ENCODE measurements around the gene CIRBP.
"Not testable (repeated sequence)": the region's sequence is repeated elsewhere in the genome, so short reads cannot be mapped to it uniquely, and the experiment has no call there.

Gene CIRBP

GRCh38 chr19:1300744-1301490 is 31.8 kb downstream of the CIRBP start:
- no peak for DNase-seq (ENCODE audit: extremely low spot score)
- ChIA-PET CTCF (no interaction called here), POLR2A (no interaction called here)
- no peak for TF ChIP-seq FOXA1 (IDR thresholded peaks at IDR 0.05)
- TF ChIP-seq ELF4 (IDR thresholded peaks at IDR 0.05): no peak
- no peak for TF ChIP-seq HDGF (IDR thresholded peaks at IDR 0.05; ENCODE audit: borderline replicate concordance)
- no peak for TF ChIP-seq FOXK2 (IDR thresholded peaks at IDR 0.05)
- TF ChIP-seq SP1 (IDR thresholded peaks at IDR 0.05): no peak
- no peak for TF ChIP-seq LEF1 (IDR thresholded peaks at IDR 0.05; ENCODE audit: borderline replicate concordance)
- no peak for TF ChIP-seq ARNT (IDR thresholded peaks at IDR 0.05)
- TF ChIP-seq TARDBP (IDR thresholded peaks at IDR 0.05): no peak
- TF ChIP-seq FOXM1 (IDR thresholded peaks at IDR 0.05; ENCODE audit: borderline replicate concordance): no peak
- TF ChIP-seq PKNOX1 (IDR thresholded peaks at IDR 0.05): no peak
- TF ChIP-seq BHLHE40 (IDR thresholded peaks at IDR 0.05; ENCODE audit: borderline replicate concordance): no peak
- TF ChIP-seq NFRKB (IDR thresholded peaks at IDR 0.05): no peak
- TF ChIP-seq L3MBTL2 (conservative IDR thresholded peaks at IDR 0.05): no peak
- TF ChIP-seq CTBP1 (IDR thresholded peaks at IDR 0.05; ENCODE audit: borderline replicate concordance): no peak

- ChIA-PET CTCF (no interaction called here), POLR2A (interaction anchor here (1.9 kb wide), 1 partner anchor 34 kb away, joined by 5 read pairs; the partner anchor contains the start of gene CIRBP)
- TF ChIP-seq FOXK2 (IDR thresholded peaks at IDR 0.05): no peak
- no peak for TF ChIP-seq TARDBP (IDR thresholded peaks at IDR 0.05)
- no peak for TF ChIP-seq CTBP1 (IDR thresholded peaks at IDR 0.05; ENCODE audit: borderline replicate concordance)
- no peak for TF ChIP-seq HDGF (IDR thresholded peaks at IDR 0.05; ENCODE audit: borderline replicate concordance)
- no peak for TF ChIP-seq PKNOX1 (IDR thresholded peaks at IDR 0.05)
- TF ChIP-seq ELF4 (IDR thresholded peaks at IDR 0.05): no peak
- TF ChIP-seq ZNF384 (IDR thresholded peaks at IDR 0.05): no peak
- TF ChIP-seq LEF1 (IDR thresholded peaks at IDR 0.05; ENCODE audit: borderline replicate concordance): no peak
- TF ChIP-seq FOXM1 (IDR thresholded peaks at IDR 0.05; ENCODE audit: borderline replicate concordance): no peak
- TF ChIP-seq BHLHE40 (IDR thresholded peaks at IDR 0.05; ENCODE audit: borderline replicate concordance): no peak
- no peak for TF ChIP-seq SUZ12 (IDR thresholded peaks at IDR 0.05)
- TF ChIP-seq ARNT (IDR thresholded peaks at IDR 0.05): no peak
- no peak for TF ChIP-seq FOXA1 (IDR thresholded peaks at IDR 0.05)
- TF ChIP-seq L3MBTL2 (conservative IDR thresholded peaks at IDR 0.05): no peak
- no peak for TF ChIP-seq SP1 (IDR thresholded peaks at IDR 0.05)
- no peak for TF ChIP-seq NFRKB (IDR thresholded peaks at IDR 0.05)
- no peak for DNase-seq (ENCODE audit: extremely low spot score)
Observed at GRCh38 chr19:1302533-1303239, 33.6 kb downstream of the CIRBP start.

GRCh38 chr19:1304197-1304924 is 35.2 kb downstream of the CIRBP start:
- POLR2A ChIA-PET: interaction anchor here (1.1 to 1.9 kb wide), 3 partner anchors 9 to 35 kb away, joined by 3 to 5 read pairs (median 3); partner anchors contain the start of gene CIRBP
- TF ChIP-seq L3MBTL2 (conservative IDR thresholded peaks at IDR 0.05): no peak
- TF ChIP-seq PKNOX1 (IDR thresholded peaks at IDR 0.05): no peak
- no peak for TF ChIP-seq FOXA1 (IDR thresholded peaks at IDR 0.05)
- TF ChIP-seq LEF1 (IDR thresholded peaks at IDR 0.05; ENCODE audit: borderline replicate concordance): no peak
- no peak for TF ChIP-seq NFRKB (IDR thresholded peaks at IDR 0.05)
- TF ChIP-seq ARNT (IDR thresholded peaks at IDR 0.05): no peak
- no peak for TF ChIP-seq HDGF (IDR thresholded peaks at IDR 0.05; ENCODE audit: borderline replicate concordance)
- TF ChIP-seq SP1 (IDR thresholded peaks at IDR 0.05): no peak
- no peak for TF ChIP-seq SUZ12 (IDR thresholded peaks at IDR 0.05)
- TF ChIP-seq BHLHE40 (IDR thresholded peaks at IDR 0.05; ENCODE audit: borderline replicate concordance): no peak
- no peak for TF ChIP-seq CTBP1 (IDR thresholded peaks at IDR 0.05; ENCODE audit: borderline replicate concordance)
- TF ChIP-seq FOXM1 (IDR thresholded peaks at IDR 0.05; ENCODE audit: borderline replicate concordance): no peak
- CTCF ChIA-PET: interaction anchor here (0.7 kb wide), 1 partner anchor 23 kb away, joined by 3 read pairs; no protein-coding TSS in a partner anchor
- no peak for DNase-seq (ENCODE audit: extremely low spot score)

- POLR2A ChIA-PET: interaction anchor here (0.9 kb wide), 1 partner anchor 37 kb away, joined by 4 read pairs; no protein-coding TSS in a partner anchor
- DNase-seq (ENCODE audit: extremely low spot score); CTCF ChIA-PET: not testable (repeated sequence)
Observed at GRCh38 chr19:1305354-1305753, 36.2 kb downstream of the CIRBP start.

- TF ChIP-seq PKNOX1 (IDR thresholded peaks at IDR 0.05): no peak
- TF ChIP-seq SP1 (IDR thresholded peaks at IDR 0.05): no peak
- TF ChIP-seq BHLHE40 (IDR thresholded peaks at IDR 0.05; ENCODE audit: borderline replicate concordance): no peak
- TF ChIP-seq FOXA1 (IDR thresholded peaks at IDR 0.05): no peak
- TF ChIP-seq ZNF384 (IDR thresholded peaks at IDR 0.05): no peak
- no peak for TF ChIP-seq CTBP1 (IDR thresholded peaks at IDR 0.05; ENCODE audit: borderline replicate concordance)
- TF ChIP-seq TARDBP (IDR thresholded peaks at IDR 0.05): no peak
- TF ChIP-seq NFRKB (IDR thresholded peaks at IDR 0.05): no peak
- no peak for TF ChIP-seq FOXM1 (IDR thresholded peaks at IDR 0.05; ENCODE audit: borderline replicate concordance)
- no peak for TF ChIP-seq ELF4 (IDR thresholded peaks at IDR 0.05)
- no peak for DNase-seq (ENCODE audit: extremely low spot score)
- ChIA-PET POLR2A (interaction anchor here (0.7 to 0.8 kb wide), 2 partner anchors 17 to 47 kb away, joined by 3 read pairs; a partner anchor contains a TSS), CTCF (no interaction called here)
Observed at GRCh38 chr19:1307320-1307719, 38.2 kb downstream of the CIRBP start.

All from HEK293T (cell line).